HG03060 (cell line): ENCODE results near the gene NAT9.

Source experiments
- ATAC-seq: cut with Tn5 transposase; IDR thresholded peaks from one replicate; pipeline ENCODE4 v1.9.1; 2021; ENCODE audit warnings: low read depth, moderate number of reproducible peaks; ENCODE audit not compliant: unreplicated experiment

NAT9 gene, protein sequence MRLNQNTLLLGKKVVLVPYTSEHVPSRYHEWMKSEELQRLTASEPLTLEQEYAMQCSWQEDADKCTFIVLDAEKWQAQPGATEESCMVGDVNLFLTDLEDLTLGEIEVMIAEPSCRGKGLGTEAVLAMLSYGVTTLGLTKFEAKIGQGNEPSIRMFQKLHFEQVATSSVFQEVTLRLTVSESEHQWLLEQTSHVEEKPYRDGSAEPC

DNA sequence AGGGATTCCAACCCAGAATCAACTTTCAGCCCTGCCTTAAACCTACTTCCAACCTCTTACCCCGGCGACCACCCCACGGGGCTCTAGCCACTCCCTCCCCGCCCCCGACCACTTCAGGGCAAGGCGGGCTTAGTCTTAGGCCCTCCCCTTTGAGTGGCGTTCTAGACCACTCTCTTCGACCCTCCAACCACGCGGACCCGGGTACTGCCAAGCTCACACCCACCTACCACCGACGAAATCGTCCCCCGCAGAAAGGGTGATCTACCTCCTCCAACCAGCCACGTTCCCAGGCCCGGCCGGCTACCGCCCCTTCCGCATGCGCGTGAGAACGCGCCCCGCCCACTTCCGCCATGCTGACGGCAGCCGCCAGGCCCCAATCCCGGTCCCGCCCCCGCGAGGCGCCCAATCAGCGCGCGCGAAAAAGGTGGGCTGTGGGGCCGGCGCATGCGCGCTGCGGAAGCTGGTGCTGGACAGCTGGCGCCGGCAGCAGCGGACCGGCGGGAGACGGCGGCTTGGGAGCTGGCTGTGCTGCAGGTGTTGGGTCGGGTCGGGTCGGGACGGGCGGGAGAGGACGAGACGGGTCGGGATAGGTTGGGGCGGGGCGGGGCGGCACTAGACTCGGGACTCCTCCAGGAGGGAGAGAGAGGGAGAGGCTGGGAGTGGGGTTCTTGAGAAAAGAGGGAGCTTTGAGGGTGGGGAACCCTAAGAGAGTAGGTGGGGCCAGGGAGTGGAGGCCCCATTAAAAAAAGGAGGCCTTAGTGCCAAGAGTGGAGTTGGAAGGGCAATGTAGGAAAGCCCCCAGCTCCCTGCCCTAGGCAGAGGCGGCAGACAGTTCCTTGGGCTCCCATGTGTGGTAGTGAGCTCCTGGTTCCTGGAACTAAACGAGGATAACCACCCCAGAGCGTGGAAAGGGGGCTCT, at the start of gene NAT9:
NAT9 (minus strand) TSS at position 302 of the 919 bp plus-strand sequence. CDS start 647 bp downstream, outside the sequence.
- ATAC-seq: no peak

DNA sequence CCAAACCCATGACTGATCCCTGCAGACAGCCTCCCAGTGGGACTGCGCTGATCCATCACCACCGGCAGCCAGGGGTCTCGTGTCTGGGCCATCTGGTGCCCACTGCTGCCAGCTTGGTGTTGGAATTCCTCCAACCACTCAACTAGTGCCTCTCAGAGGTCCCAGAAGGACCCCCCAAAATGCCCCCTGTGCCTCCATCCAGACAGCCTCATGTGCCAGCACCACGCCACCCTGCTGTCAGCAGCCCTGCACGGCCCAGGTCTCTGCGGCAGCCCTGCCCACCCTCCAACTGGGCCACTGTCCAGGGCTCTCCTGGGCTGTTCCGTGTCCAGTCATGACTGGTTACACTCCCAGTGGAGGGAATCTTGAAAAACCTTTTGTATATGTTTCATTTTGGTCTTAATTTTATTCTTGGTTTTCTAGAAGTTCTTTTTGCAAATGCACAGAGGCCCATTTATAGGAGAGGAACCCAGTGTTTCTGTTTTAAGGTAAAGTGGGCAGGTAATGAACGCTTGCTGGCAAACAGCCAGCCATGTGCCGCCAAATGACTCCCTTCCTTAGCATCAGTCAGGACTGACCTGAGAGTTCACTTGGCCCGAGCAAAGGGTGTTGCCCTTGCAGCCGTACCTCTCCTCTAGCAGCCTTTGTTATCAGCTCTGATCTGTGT, 48.9 kb upstream of the NAT9 start:
- no peak for ATAC-seq

DNA sequence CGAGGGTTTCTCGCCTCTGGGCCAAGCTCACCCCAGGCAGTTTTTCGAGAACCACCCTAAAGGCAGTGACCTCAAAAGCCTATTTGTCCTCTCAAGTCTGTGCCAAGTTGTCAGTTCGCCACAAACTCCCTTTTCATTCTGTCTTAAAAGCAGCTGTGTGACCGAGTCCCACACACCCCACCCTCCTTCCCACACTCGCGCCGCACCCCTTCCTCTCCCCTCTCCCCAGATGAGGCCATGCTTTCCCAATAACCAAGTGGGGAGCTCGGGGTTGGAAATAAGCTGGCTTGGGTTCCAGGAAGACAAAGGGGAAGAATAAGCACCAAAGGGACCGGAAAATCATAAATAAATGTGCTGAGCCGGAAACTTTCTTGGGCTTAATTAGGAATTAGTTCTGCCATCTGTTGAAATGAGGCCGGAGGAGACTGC, 46.8 kb upstream of the NAT9 start:
- no peak for ATAC-seq

DNA sequence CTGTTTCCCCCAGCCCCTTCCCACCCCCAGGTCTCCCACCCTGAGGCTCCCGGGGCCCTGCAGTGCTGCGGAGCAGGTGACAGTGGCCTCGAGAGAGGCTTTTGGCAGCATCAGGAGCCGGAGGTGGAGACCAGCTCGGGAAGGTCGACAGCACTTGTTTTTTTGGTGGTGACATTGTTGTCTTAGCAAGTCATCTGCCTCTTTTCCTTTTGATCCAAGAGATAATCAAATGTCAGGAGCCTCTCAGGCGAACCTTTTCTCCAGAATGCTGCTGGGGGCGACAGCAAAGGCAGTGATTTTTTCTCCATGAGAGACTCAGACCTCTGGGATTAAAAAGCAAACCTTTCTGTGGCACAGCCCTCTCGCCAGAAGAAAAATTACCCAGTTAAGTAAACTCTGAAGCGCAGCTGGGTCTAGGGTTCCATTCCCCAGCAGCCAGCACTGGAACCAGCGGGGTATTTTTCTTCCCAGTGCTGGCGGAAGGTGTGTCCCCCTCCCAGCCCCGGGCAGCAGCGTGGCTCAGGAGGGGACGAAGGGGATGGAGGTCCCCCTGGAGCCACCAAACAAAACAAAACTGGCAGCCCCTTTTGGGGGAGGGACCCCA, 46.3 kb upstream of the NAT9 start:
- ATAC-seq: no peak

DNA sequence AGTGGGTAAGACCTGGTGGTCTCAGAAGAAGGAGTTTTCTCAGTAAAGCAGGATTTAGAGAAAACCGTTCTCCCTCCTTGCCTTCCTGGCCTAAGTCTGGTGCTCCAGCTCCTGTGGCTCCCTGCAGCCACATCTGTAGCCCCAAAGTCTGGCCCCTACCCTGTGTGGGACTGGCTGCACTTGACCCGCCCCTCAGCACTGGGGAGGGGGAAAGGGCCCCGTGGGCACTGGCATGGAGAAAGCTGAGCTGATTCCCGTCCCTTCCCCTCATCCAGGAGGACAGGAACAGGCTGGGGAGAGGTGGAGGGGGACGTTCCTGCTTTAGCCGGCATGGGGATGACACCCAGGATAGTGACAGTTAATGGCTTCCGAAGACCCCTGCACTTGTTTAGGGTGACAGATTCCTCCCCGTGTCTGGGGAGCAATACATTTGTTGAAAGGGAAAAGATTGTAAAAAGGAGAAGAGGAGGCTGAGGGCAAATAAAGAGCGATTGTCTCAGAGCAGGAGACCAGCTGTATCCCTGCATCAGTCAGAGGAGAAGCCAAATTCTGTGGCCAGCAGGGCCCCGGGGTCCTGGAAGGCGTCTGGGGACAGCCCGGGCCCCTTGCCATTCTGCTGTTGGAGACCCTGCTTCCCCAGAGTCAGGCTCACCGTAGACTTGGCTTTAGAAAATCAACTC, 45.6 kb upstream of the NAT9 start:
- no peak for ATAC-seq

DNA sequence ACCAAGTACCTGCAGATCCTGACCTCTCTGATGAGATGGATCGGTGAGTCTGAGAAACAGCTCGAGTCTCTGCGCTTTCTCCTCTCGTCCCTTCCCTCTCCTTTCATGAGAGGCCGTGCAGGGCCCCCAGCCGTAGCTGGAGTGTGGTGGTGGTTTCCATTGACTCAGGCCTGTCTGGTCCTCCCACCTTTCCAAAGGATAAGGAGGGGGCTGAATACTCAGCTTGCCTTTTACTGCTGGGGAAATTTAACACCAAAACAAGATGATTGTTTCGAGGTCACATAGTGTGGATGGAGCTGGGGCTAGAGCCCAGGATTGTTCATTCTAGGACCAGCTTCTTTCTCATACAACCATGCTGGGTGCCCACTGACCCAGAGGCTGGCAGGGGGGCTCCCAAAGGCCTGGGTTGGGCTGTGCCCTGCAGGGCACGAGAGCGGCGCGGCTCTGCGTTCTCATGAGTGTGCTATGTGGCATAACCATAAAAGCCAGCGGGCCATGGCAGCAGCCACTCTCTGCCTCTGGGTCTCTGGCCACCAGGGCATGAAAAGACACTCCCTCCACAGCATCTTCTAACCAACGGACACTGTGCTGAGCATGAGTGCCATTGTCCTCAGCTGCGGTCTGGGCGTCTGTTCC, 43.8 kb upstream of the NAT9 start:
- no peak for ATAC-seq

DNA sequence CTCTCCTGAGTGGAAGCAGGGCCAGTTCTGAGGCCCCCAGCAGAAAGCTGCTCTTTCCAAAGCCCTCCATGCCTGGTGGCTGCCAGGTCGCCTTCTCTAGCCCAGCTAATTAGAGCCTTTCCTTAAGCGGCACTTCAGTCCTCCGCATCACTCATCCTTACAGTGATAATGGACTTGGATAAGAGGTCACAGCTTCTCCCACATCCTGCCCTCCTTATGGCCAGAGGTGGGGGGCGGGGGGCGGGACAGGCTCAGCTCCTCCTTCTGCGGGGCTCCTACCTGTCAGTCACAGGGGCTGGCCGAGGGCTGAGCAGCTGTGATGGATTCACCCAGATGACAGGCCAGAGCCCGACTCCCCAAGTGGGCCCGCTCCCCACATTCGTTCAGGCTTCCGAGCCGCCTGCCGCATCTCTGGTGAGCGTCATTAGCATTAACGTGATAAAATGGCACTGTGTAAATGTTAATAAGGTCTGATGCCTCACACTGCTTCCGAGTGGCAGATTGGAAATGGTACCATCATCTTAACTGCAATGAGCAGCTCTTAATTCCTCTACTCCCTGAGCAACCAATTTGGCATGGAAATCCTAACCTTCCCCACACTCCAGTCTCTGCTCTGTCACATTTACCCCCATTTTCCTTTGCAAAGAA, 42.3 kb upstream of the NAT9 start:
- ATAC-seq: no peak

DNA sequence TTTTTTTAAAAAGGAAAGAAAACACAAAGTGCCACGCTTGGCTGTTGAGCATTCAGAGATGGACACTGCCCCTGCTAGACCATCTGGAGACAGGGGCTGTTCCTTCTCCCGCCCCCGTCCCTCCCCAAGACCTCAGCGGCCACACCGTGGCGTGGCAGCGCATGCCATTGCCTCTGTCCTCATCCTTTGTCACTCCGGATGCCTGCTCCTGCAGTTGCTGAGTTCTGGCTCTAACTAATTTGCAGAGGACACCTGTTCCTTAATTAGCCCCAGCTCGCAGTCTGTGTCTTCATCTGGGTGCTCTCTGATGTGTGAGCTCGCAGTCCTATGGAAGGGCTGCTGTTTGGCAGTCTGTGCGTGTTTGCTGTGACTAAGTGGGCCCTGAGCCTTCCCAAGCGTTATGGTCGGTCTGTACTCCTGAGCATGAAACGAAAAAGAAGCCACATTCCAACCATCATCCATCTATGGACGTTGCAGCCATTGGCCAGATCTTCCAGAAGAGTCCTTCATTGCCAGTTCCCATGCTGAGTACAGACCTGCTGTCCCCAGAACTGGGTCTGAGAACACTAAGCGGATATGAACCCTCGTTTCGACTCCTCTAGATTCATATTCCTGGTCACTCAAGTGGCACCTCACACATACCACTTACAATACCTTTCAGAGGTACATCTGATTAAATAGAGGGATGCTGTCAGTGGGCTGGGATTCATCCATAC, 40.9 kb upstream of the NAT9 start:
- ATAC-seq: no peak

DNA sequence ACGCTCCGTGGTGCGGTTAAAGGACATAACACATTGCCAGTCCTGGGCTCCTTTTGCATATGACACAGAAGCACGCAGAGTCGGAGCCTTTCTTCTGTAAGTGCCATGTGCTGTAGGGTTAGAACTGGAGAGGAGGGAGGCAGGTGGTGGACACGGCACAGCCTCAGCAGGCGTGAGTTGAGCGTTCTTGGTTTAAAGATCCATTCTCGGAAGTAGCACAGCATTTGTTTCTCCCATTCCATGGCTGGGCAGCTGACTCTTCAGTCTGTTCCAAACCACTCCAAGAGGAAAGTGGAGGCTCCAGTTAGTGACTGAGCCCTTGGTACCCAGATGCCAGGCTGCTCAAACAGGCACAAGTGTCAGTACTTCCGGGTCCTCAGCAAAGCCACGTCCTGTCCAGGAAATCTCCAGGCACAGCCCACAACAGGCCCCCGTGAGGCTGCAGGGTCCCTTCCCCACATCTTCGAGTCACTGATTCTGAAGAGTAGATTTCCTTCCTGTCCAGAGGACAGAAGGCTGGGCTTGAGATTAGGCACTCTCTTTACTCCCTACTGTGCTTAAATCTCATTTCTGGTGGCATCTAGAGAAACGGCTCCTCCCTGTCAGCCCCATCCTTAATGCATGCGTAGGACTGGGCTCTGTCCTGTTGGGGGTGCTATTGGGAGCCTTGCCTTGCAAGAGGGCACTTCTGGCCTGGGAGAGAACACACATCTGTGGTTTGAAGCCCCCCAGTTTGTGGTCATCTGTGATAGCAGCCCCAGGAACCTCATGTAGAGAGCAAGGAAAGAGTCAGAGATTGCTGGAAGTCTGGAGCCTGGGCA, 39.6 kb upstream of the NAT9 start:
- ATAC-seq: no peak

DNA sequence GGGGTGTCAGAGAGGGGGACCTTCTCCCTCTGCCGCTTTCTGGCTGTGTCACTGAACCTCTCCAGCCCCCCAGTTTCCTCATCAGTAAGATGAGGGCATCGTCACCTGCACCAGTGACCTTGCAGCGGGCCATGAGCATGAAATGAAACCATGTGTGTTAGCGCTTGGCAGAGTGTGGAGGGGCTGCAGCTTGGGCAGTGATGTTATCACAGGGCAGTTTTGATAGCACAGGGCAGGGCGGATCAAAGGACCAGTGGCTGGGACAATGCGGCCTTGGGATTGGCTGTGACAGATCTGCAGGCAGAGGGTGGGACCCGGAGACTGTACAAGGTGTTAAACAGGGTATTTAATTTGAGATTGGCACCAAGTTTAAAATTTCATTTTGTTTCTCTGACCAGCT, 38.9 kb upstream of the NAT9 start:
- ATAC-seq: no peak

DNA sequence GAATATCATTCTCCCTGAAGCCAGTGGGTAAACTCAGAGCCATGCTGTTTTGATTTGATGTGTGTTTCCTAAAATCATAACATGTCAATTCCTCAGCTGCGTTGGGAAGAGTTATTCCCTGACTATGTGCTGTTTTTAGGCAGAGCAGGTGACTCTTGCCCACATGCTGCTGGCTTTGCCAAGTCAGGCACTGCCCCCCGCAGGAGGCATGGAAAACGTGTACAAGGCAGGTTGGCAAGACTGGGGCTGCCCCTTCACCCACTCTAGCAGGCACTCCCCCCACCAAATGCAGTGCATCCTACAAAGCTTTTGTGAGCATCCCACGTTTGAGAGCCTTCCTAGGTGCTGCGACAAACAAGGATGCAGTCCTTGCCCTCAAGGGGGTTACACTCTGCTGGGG, 38.3 kb upstream of the NAT9 start:
- no peak for ATAC-seq

DNA sequence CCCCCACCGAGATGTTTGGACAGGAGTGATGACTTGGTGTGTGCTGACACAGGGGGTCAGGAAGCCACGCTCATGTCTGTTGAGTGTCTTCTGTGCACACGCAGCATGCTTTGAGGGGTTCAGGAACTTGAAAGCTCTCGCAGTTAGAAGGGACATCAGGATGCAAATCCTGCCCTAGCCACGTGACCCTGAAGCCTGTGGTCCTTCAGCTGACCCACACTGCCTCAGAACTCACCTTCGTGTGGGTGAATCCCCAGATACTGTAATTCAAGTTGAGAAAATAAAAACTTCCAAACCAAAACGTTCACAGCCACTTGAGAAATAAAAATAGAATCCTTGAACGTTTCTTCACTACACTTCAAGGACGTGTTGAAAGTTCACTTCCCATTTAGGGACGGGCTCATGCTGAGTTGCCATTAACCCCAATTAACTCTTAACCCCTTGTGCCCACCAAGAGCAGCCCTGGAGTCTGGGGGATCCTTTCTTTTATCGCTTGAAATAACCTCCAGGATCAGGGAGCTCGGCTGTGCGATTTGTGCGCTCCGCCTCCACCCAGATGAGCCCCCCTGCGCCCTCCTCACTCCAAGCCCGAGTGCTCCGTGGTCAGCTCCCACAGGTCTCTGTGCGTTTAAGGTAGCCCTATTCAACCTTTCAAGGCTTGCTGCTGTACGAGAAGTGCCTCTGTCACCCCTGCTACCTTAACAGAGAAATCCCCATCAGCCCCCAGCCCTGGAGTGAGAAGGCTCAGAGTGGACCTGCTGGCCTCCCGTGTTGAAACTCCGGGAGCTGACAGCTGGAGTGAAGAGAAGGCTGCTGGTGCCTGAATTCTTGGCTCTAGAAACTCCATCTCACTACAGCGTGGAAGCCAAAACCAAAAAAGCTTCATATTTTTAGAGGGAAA, 36.2 kb upstream of the NAT9 start:
- no peak for ATAC-seq

DNA sequence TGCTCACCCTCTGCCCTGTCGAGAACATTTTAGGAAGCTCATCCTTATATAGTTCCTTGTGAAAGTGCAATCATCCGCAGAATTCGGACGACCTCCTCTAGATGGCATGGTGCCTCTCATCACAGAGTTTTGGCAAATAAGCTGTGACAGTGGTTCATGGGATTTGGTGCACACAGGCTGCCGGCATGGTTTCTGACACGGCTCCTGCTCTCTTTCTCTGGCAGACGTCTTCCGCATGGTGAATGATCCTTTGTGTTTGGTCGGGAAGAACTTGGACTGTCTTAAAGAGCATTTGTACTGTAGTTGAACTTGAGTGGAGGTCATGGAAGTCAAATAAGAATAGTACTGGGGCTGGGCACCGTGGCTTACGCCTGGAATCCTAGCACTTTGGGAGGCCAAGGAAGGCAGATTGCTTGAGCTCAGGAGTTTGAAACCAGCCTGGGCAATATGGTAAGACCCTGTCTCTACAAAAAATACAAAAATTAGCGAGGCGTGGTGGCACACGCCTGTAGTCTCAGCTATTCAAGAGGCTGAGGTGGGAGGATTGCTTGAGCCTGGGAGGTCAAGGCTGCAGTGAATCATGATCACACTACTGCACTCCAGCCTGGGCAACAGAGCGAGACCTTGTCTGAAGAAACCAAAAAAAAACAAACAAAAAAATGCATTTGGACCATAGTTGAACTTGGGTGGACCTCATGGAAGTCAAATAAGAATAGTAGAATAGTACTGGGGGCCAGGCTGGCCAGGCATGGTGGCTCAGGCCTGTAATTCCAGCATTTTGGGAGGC, 34.7 kb upstream of the NAT9 start:
- no peak for ATAC-seq

DNA sequence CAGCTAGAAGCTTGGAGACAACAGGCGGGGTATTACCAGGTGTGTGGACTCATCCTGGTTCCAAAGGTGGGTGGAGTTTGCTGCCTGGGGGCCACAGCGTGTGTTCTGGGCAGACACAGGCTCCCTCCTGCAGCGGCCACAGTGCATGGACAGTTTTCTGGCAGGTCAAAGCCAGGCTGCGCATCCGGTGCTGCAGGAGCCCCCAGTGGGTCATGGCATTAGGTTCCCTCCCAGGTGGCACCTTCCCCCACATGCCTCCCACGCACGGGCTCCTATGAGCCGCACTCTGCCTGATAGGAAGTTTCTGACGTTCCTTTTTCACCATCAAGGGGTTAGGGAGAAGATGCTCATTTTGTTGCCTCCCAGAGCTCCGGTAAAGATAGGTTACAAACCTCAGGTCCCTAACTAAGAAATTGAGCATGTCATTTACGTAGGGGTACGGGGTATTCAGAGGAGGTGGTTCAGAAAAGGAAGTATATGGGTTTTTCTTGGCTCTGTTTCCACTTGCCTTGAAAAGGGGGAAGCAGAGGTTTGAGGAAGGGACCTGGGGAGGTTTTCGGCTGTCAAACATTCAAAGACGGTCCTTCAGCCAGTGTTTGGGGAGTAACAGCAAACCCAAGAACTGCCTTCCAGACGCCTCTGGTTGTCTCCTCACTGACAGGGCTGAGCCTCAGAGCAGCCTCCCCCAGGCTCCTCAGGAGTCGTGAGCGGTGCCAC, 32.7 kb upstream of the NAT9 start:
- no peak for ATAC-seq

DNA sequence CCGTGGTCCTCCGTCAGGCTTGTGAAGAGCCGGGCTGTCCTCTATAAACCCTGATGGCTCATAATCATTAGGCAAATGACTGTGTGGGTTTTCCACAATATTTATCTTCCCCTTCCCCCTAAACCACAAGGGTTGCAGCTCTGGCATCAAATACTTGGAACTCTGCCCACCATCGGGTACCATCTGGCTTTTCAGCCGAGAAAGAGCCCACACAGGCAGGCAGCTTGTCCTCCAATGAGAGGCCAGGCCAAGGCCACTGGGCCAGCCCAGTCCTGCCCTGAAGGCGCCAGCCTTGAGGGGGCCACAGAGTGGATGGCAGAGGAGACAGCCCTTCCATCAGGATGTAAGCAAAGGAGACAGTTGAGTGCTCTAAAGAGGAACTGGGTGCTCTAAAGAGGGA, 31.8 kb upstream of the NAT9 start:
- ATAC-seq: no peak

DNA sequence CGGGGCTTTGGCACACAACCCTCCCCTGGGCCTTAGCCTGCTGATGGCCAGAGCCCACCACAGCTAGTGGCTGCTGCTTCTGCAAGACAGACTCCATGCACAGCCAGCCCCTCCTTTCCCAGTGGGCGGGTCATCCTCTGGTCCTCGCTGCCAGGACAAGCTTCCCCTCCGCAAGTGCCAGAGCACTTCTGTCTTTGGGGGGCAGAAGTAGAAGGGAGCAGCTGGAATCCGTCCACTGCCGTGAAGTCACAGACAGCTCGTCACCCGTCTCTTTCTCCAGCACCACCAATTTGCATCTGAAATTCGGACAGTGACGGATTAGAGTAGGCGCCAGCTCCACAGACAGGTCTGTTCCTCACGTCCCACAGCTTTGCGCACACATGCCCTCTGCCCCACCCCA, 31.3 kb upstream of the NAT9 start:
- no peak for ATAC-seq
